IMR-90 (cell line): ENCODE measurements around the gene GINS3. TPM values are rescaled to one million over a fixed set of nuclear protein-coding genes. Genes with fewer than 3 reads are reported as not detected.

Experiments used
- ATAC-seq: fragments of 200-7000 bp; cut with Tn5 transposase; 2 replicates; pipeline ENCODE4 v1.9.1; 2020; ENCODE audit warnings: low read depth, mild to moderate bottlenecking, moderate library complexity
- BruUV-seq: library from RNA; stranded (reverse); fragments of 400-500 nt; replicated peaks from 2 replicates; lab custom pipeline; 2021; lab: Mats Ljungman, UMichigan
- CTCF ChIA-PET: fragments of 300-600 bp; formaldehyde crosslinking; extraction: SDS; loops from one replicate; lab custom pipeline; 2021; ENCODE audit warnings: antibody characterized with exemption; lab: Yijun Ruan, JAX
- POLR2A ChIA-PET: fragments of 300-600 bp; sonication (Branson Sonifier 250); formaldehyde crosslinking; loops from one replicate; lab custom pipeline; 2022; ENCODE audit warnings: antibody characterized with exemption; ENCODE audit not compliant: unreplicated experiment; lab: Charles Lee
- DNase-seq: peaks from one replicate; pipeline ENCODE4 v3.0.0; 2013
- H2AFZ ChIP-seq: replicated peaks from 2 replicates; pipeline ENCODE3; 2013; ENCODE audit warnings: low read length, mild to moderate bottlenecking; ENCODE audit not compliant: poor library complexity
- H2AK5ac ChIP-seq: 2 replicates; pipeline ENCODE4 v1.6.1; 2013; ENCODE audit warnings: low read depth, low read length, inconsistent platforms
- H2AK9ac ChIP-seq: replicated peaks from 2 replicates; pipeline ENCODE3; 2013; ENCODE audit warnings: mild to moderate bottlenecking, low read depth, low read length, moderate library complexity; ENCODE audit not compliant: poor library complexity
- H2BK120ac ChIP-seq: 2 replicates; pipeline ENCODE4 v1.6.1; 2013; ENCODE audit warnings: low read depth, low read length, inconsistent platforms
- H2BK15ac ChIP-seq: 3 replicates; pipeline ENCODE4 v1.6.1; 2013; ENCODE audit warnings: low read depth, low read length, inconsistent platforms
- H2BK20ac ChIP-seq: 2 replicates; pipeline ENCODE4 v1.6.1; 2013; ENCODE audit warnings: low read depth, mild to moderate bottlenecking, inconsistent platforms, low read length, moderate library complexity
- H2BK5ac ChIP-seq: 2 replicates; pipeline ENCODE4 v1.6.1; 2013; ENCODE audit warnings: mild to moderate bottlenecking, low read depth, low read length, inconsistent platforms; ENCODE audit not compliant: poor library complexity, severe bottlenecking
- H3K14ac ChIP-seq: replicated peaks from 2 replicates; pipeline ENCODE4 v1.6.1; 2013; ENCODE audit warnings: low read depth, low read length, inconsistent platforms
- H3K18ac ChIP-seq: 2 replicates; pipeline ENCODE4 v1.6.1; 2013; ENCODE audit warnings: low read depth, low read length, control low read depth
- H3K23ac ChIP-seq: 2 replicates; pipeline ENCODE4 v1.6.1; 2013; ENCODE audit warnings: low read depth, low read length, inconsistent platforms
- H3K27ac ChIP-seq: 2 replicates; pipeline ENCODE4 v1.5.1; 2013; ENCODE audit warnings: mild to moderate bottlenecking, control low read depth, low read length; ENCODE audit not compliant: insufficient read depth
- H3K27me3 ChIP-seq: 2 replicates; pipeline ENCODE4 v1.6.1; 2013; ENCODE audit warnings: low read length; ENCODE audit not compliant: control insufficient read depth, insufficient read depth
- H3K36me3 ChIP-seq: 2 replicates; pipeline ENCODE4 v1.6.1; 2013; ENCODE audit warnings: low read length, mixed read lengths; ENCODE audit not compliant: control insufficient read depth, insufficient read depth
- H3K4ac ChIP-seq: 2 replicates; pipeline ENCODE4 v1.6.1; 2013; ENCODE audit warnings: low read depth, low read length, inconsistent platforms
- H3K4me1 ChIP-seq: 2 replicates; pipeline ENCODE4 v1.6.1; 2013; ENCODE audit warnings: low read length, mixed read lengths; ENCODE audit not compliant: control insufficient read depth, insufficient read depth
- H3K4me2 ChIP-seq: 2 replicates; pipeline ENCODE4 v1.6.1; 2013; ENCODE audit warnings: low read depth, mild to moderate bottlenecking, control low read depth, low read length, moderate library complexity
- H3K4me3 ChIP-seq: 2 replicates; pipeline ENCODE4 v1.5.1; 2013; ENCODE audit warnings: low read depth, mild to moderate bottlenecking, control low read depth, low read length, moderate library complexity; ENCODE audit not compliant: insufficient read depth
- H3K56ac ChIP-seq: 2 replicates; pipeline ENCODE4 v1.6.1; 2013; ENCODE audit warnings: low read length, inconsistent platforms; ENCODE audit not compliant: insufficient read depth; ENCODE audit errors: extremely low read depth
- H3K79me1 ChIP-seq, 2 experiments: 2 replicates each; pipeline ENCODE4 v1.6.1; 2013; ENCODE audit warnings: low read length in 2 of 2, inconsistent platforms in 1 of 2, low read depth in 1 of 2
- H3K9ac ChIP-seq: 2 replicates; pipeline ENCODE4 v1.6.1; 2013; ENCODE audit warnings: low read depth, low read length, control low read depth
- H3K9me1 ChIP-seq: 2 replicates; pipeline ENCODE4 v1.6.1; 2013; ENCODE audit warnings: low read length, inconsistent platforms; ENCODE audit not compliant: insufficient read depth
- H3K9me3 ChIP-seq: 2 replicates; pipeline ENCODE4 v1.6.1; 2013; ENCODE audit warnings: low read length; ENCODE audit not compliant: control insufficient read depth, insufficient read depth
- H4K20me1 ChIP-seq: 2 replicates; pipeline ENCODE4 v1.6.1; 2013; ENCODE audit warnings: low read length, inconsistent platforms; ENCODE audit not compliant: insufficient read depth
- H4K5ac ChIP-seq: 2 replicates; pipeline ENCODE4 v1.6.1; 2013; ENCODE audit warnings: mild to moderate bottlenecking, low read depth, low read length, control low read depth
- H4K8ac ChIP-seq, 2 experiments: 2 replicates each; pipeline ENCODE4 v1.6.1; 2013; ENCODE audit warnings: low read depth in 2 of 2, low read length in 2 of 2, control low read depth in 1 of 2, inconsistent platforms in 1 of 2
- H4K91ac ChIP-seq: 2 replicates; pipeline ENCODE4 v1.6.1; 2013; ENCODE audit warnings: low read depth, low read length, inconsistent platforms; ENCODE audit not compliant: insufficient read depth
- BHLHE40 ChIP-seq: fragments of 150-350 bp; IDR thresholded peaks from 2 replicates; pipeline ENCODE4 v1.6.1; 2016; ENCODE audit warnings: mild to moderate bottlenecking, low read depth, low read length
- CHD1 ChIP-seq: IDR thresholded peaks from 2 replicates; pipeline ENCODE4 v1.6.1; 2012; ENCODE audit warnings: low read depth, low read length, improper control_type of control experiment
- FOS ChIP-seq: fragments of 150-350 bp; IDR thresholded peaks from 2 replicates; pipeline ENCODE4 v1.6.1; 2016; ENCODE audit warnings: low read depth, low read length
- MAZ ChIP-seq: IDR thresholded peaks from 2 replicates; pipeline ENCODE4 v1.6.1; 2012; ENCODE audit warnings: low read depth, mild to moderate bottlenecking, low read length, improper control_type of control experiment, moderate library complexity, borderline replicate concordance
- RAD21 ChIP-seq: IDR thresholded peaks from 2 replicates; pipeline ENCODE4 v1.6.1; 2012; ENCODE audit warnings: low read length, improper control_type of control experiment
- RCOR1 ChIP-seq: IDR thresholded peaks from 2 replicates; pipeline ENCODE4 v1.6.1; 2012; ENCODE audit warnings: mild to moderate bottlenecking, low read length, improper control_type of control experiment; ENCODE audit not compliant: insufficient replicate concordance
- WGBS, 2 experiments: methylation state at CpG; one replicate each; pipeline versions ENCODE4 v1.1.5 to v1.1.7; 2013; ENCODE audit warnings: missing lambda C conversion rate in 2 of 2; ENCODE audit not compliant: insufficient read length in 1 of 2; ENCODE audit errors: extremely low coverage in 2 of 2; 5-methylcytosine and 5-hydroxymethylcytosine counted together
- dilution Hi-C: fragments of 300-500 bp; cut with HindIII; formaldehyde crosslinking; loops from one replicate; pipeline ENCODE4 v1.14.3; 2018; ENCODE audit warnings: low sequenced_read_pairs; ENCODE audit not compliant: unreplicated experiment
- in situ Hi-C: fragments of 300-500 bp; cut with MboI; formaldehyde crosslinking; loops from 3 replicates; pipeline ENCODE4 v1.14.3; 2019; ENCODE audit warnings: low sequenced_read_pairs, inconsistent platforms, mixed read lengths
- intact Hi-C: fragments of 100-400 bp; cut with micrococcal nuclease; formaldehyde crosslinking; loops from 2 replicates; pipeline ENCODE4 v1.10.0; 2022
- polyA plus RNA-seq, 3 experiments: library from polyadenylated mRNA; depleted of rRNA; stranded (reverse); fragments of >200 nt; gene quantifications; 2 replicates each; pipeline ENCODE4 v1.2.3, GENCODE V29; 2012; ENCODE audit warnings: low replicate concordance in 1 of 3
- total RNA-seq: library from RNA; depleted of rRNA; stranded (reverse); fragments of >200 nt; gene quantifications from 2 replicates; pipeline ENCODE4 v1.2.3, GENCODE V29; 2012
- TF ChIP-seq, protein P1 (sequence below): fragments of 150-350 bp; IDR thresholded peaks from 2 replicates; pipeline ENCODE4 v1.6.1; 2017; ENCODE audit warnings: mild to moderate bottlenecking, antibody characterized with exemption, low read length, low read depth
- TF ChIP-seq, protein P2 (sequence below): fragments of 150-350 bp; IDR thresholded peaks from 2 replicates; pipeline ENCODE4 v1.6.1; 2016; ENCODE audit warnings: low read depth, mild to moderate bottlenecking, low read length, moderate library complexity, borderline replicate concordance

The GINS3 gene
- total and polyA plus RNA-seq, 2 of the 4 experiments (the other 2 are of a cell fraction), result 5.2 to 5.4 TPM

DNA sequence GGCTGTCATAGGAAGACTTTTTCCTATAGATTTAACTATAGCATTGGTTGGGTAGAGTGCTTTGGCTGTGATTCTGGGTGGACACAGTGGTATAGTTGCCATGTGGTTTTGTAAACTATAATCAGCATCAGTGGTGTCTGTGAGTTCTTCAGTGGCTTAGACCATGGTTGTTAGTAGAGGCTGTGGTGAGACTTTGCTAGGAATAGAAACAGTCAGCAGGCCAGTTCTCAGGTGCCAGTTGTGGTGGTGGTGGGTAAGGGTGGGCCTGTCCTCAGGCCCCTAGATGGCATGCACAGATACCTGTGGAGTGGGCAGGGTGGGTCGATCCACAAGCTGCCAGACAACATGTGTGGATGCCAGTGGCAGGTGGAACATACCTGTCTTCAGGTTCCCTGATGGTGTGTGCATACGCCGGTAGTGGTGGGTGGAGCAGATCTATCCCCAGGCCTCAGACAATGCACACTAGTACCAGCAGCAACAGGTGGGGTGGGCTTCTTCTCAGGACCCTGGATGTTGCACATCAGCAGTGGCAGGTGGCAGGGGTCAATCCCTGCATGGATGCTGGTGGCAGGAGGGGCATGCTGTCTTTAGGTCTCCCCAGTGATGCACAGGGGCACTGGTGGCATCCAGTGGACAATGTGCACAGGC, 28.4 kb upstream of the GINS3 start:
- H3K18ac ChIP-seq, result no peak overlapping the region
- intact Hi-C loops (no loop called here), in situ Hi-C loops (no loop called here), dilution Hi-C loops (no loop called here)
- no peak overlapping the region for H3K23ac ChIP-seq
- no peak overlapping the region for H3K56ac ChIP-seq
- H3K4me1 ChIP-seq, result no peaks in the 10 kb centered on the region
- H4K5ac ChIP-seq, result no peak overlapping the region
- WGBS, 2 experiments, result no CpG with 5 or more reads among the region's 3 CpGs
- no peak overlapping the region for H2BK15ac ChIP-seq
- H3K27me3 ChIP-seq, result peaks cover 2% of the 10 kb centered on the region; the same call in 1 of the 2 replicates
- H3K79me1 ChIP-seq, result no peaks in the 10 kb centered on the region
- TF ChIP-seq RAD21 (no peak), CHD1 (no peak), BHLHE40 (no peak), FOS (no peak), RCOR1 (no peak), MAZ (no peak)
- TF ChIP-seq, protein P1, sequence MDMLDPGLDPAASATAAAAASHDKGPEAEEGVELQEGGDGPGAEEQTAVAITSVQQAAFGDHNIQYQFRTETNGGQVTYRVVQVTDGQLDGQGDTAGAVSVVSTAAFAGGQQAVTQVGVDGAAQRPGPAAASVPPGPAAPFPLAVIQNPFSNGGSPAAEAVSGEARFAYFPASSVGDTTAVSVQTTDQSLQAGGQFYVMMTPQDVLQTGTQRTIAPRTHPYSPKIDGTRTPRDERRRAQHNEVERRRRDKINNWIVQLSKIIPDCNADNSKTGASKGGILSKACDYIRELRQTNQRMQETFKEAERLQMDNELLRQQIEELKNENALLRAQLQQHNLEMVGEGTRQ, result no peak
- TF ChIP-seq, protein P2, sequence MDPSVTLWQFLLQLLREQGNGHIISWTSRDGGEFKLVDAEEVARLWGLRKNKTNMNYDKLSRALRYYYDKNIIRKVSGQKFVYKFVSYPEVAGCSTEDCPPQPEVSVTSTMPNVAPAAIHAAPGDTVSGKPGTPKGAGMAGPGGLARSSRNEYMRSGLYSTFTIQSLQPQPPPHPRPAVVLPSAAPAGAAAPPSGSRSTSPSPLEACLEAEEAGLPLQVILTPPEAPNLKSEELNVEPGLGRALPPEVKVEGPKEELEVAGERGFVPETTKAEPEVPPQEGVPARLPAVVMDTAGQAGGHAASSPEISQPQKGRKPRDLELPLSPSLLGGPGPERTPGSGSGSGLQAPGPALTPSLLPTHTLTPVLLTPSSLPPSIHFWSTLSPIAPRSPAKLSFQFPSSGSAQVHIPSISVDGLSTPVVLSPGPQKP, result no peak
- H2AFZ ChIP-seq, result peak overlapping the region; percentile 51
- no peak overlapping the region for H2BK120ac ChIP-seq
- H3K4me2 ChIP-seq, result no peak overlapping the region
- H2AK5ac ChIP-seq, result no peak overlapping the region
- H3K27ac ChIP-seq, result no peak overlapping the region
- no peak overlapping the region for H2BK20ac ChIP-seq
- DNase-seq, result no peak
- ATAC-seq, result no peak
- H3K9me3 ChIP-seq, result no peaks in the 10 kb centered on the region
- POLR2A ChIA-PET, result no interaction called here
- H3K4me3 ChIP-seq, result no peak overlapping the region
- H4K20me1 ChIP-seq, result no peaks in the 10 kb centered on the region
- no peak overlapping the region for H2AK9ac ChIP-seq
- H4K8ac ChIP-seq, result no peak overlapping the region
- BruUV-seq, result no TSS peak
- CTCF ChIA-PET, result no interaction called here
- H3K9ac ChIP-seq, result no peak overlapping the region
- H4K91ac ChIP-seq, result no peak overlapping the region
- no peaks in the 10 kb centered on the region for H3K36me3 ChIP-seq
- no peak overlapping the region for H2BK5ac ChIP-seq
- H3K4ac ChIP-seq, result no peak overlapping the region
- H3K9me1 ChIP-seq, result no peaks in the 10 kb centered on the region
- no peak overlapping the region for H3K14ac ChIP-seq
